HL-60 (cell line): ENCODE data around the gene VAT1.
A peak's percentile ranks its signal among the peaks of the same experiment; 100 is the strongest.
"Not testable (repeated sequence)": the region's sequence is repeated elsewhere in the genome, so short reads cannot be mapped to it uniquely, and the experiment has no call there.

Source experiments
- DNase-seq, 2 experiments: peaks; one replicate each; pipeline ENCODE4 v3.0.0-alpha.2; 2010 to 2020; ENCODE audit warnings: low read depth in 1 of 2, low spot score in 1 of 2
- H3K27ac ChIP-seq: fragments of 250-450 bp; sonication (Bioruptor Pico); replicated peaks from 2 replicates; pipeline ENCODE4 v1.5.1; 2020; ENCODE audit warnings: mild to moderate bottlenecking, moderate library complexity
- H3K27me3 ChIP-seq: fragments of 250-450 bp; sonication (Bioruptor Pico); 2 replicates; pipeline ENCODE4 v1.5.1; 2021; ENCODE audit warnings: mild to moderate bottlenecking, moderate library complexity; ENCODE audit not compliant: insufficient read depth, poor library complexity, severe bottlenecking
- H3K4me3 ChIP-seq: replicated peaks from 2 replicates; pipeline ENCODE4 v1.5.1; 2011; ENCODE audit warnings: mild to moderate bottlenecking, control low read depth, low read length; ENCODE audit not compliant: insufficient read depth
- GABPA ChIP-seq: IDR thresholded peaks from 2 replicates; pipeline ENCODE4 v1.6.1; 2012; ENCODE audit warnings: low read depth
- POLR2AphosphoS5 ChIP-seq: IDR thresholded peaks from 2 replicates; pipeline ENCODE4 v1.6.1; 2012; ENCODE audit warnings: low read depth
- SPI1 ChIP-seq: IDR thresholded peaks from 2 replicates; pipeline ENCODE4 v1.6.1; 2012; ENCODE audit warnings: low read depth, mild to moderate bottlenecking, borderline replicate concordance
- TF ChIP-seq, protein P1 (sequence below): IDR thresholded peaks from one replicate; pipeline ENCODE4 v1.5.1; 2011; ENCODE audit warnings: low read length, control low read depth, inconsistent platforms; ENCODE audit not compliant: insufficient read depth
- TF ChIP-seq, protein P2 (sequence below): IDR thresholded peaks from 2 replicates; pipeline ENCODE4 v1.6.1; 2012; ENCODE audit warnings: low read depth; ENCODE audit not compliant: insufficient replicate concordance

VAT1 gene

DNA sequence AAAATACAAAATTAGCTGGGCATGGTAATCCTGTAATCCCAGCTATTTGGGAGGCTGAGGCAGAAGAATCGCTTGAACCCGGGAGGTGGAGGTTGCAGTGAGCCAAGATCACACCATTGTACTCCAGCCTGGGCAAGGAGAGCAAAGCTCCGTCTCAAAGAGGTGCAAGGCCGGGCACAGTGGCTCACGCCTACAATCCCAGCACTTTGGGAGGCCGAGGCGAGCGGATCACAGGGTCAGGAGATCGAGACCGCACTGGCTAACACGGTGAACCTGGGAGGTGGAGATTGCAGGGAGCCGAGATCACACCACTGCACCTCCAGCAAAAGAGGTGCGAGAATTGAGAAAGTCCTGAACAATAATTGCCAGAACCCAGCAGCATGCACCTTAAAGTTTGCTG is 21.3 kb downstream of the VAT1 start:
- H3K27me3 ChIP-seq, DNase-seq: not testable (repeated sequence)
- TF ChIP-seq POLR2AphosphoS5, result peak; percentile 59
- Histone ChIP-seq H3K27ac (peak overlapping the region; percentile 94), H3K4me3 (peak overlapping the region; percentile 8; the same call in 1 of the 2 replicates)

DNA sequence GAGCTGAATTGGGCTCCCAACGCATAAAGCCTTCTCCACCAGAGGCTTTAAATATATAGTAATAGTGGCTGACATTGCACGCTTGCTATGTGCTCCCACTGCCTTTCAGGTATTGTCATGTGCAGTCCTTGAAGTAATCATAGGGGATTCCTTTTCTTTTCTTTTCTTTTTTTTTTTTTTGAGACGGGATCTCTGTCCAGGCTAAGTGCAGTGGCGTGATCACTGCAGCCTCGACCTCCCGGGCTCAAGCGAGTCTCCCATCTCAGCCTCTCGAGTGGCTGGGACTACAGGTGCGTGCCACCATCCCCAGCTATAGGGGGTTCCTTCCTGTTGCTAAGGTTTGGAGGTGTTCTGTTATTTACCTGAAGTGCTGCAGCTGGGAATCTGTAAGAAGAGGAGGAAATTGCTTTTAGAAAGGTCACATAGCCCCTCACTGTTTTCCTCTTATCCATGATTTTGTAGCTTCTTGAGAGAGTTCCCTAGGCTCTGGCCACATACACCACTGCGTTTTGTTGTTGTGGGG is 23.1 kb downstream of the VAT1 start:
- no peak for TF ChIP-seq SPI1
- TF ChIP-seq, protein P1, sequence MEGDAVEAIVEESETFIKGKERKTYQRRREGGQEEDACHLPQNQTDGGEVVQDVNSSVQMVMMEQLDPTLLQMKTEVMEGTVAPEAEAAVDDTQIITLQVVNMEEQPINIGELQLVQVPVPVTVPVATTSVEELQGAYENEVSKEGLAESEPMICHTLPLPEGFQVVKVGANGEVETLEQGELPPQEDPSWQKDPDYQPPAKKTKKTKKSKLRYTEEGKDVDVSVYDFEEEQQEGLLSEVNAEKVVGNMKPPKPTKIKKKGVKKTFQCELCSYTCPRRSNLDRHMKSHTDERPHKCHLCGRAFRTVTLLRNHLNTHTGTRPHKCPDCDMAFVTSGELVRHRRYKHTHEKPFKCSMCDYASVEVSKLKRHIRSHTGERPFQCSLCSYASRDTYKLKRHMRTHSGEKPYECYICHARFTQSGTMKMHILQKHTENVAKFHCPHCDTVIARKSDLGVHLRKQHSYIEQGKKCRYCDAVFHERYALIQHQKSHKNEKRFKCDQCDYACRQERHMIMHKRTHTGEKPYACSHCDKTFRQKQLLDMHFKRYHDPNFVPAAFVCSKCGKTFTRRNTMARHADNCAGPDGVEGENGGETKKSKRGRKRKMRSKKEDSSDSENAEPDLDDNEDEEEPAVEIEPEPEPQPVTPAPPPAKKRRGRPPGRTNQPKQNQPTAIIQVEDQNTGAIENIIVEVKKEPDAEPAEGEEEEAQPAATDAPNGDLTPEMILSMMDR, result no peak
- TF ChIP-seq, protein P2, sequence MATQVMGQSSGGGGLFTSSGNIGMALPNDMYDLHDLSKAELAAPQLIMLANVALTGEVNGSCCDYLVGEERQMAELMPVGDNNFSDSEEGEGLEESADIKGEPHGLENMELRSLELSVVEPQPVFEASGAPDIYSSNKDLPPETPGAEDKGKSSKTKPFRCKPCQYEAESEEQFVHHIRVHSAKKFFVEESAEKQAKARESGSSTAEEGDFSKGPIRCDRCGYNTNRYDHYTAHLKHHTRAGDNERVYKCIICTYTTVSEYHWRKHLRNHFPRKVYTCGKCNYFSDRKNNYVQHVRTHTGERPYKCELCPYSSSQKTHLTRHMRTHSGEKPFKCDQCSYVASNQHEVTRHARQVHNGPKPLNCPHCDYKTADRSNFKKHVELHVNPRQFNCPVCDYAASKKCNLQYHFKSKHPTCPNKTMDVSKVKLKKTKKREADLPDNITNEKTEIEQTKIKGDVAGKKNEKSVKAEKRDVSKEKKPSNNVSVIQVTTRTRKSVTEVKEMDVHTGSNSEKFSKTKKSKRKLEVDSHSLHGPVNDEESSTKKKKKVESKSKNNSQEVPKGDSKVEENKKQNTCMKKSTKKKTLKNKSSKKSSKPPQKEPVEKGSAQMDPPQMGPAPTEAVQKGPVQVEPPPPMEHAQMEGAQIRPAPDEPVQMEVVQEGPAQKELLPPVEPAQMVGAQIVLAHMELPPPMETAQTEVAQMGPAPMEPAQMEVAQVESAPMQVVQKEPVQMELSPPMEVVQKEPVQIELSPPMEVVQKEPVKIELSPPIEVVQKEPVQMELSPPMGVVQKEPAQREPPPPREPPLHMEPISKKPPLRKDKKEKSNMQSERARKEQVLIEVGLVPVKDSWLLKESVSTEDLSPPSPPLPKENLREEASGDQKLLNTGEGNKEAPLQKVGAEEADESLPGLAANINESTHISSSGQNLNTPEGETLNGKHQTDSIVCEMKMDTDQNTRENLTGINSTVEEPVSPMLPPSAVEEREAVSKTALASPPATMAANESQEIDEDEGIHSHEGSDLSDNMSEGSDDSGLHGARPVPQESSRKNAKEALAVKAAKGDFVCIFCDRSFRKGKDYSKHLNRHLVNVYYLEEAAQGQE, result no peak
- TF ChIP-seq GABPA, result no peak
- TF ChIP-seq POLR2AphosphoS5, result no peak
- DNase-seq, result no peak
- Histone ChIP-seq H3K4me3 (peak overlapping the region; percentile 92), H3K27ac (peak overlapping the region; percentile 94), H3K27me3 (no peaks in the 10 kb centered on the region)

DNA sequence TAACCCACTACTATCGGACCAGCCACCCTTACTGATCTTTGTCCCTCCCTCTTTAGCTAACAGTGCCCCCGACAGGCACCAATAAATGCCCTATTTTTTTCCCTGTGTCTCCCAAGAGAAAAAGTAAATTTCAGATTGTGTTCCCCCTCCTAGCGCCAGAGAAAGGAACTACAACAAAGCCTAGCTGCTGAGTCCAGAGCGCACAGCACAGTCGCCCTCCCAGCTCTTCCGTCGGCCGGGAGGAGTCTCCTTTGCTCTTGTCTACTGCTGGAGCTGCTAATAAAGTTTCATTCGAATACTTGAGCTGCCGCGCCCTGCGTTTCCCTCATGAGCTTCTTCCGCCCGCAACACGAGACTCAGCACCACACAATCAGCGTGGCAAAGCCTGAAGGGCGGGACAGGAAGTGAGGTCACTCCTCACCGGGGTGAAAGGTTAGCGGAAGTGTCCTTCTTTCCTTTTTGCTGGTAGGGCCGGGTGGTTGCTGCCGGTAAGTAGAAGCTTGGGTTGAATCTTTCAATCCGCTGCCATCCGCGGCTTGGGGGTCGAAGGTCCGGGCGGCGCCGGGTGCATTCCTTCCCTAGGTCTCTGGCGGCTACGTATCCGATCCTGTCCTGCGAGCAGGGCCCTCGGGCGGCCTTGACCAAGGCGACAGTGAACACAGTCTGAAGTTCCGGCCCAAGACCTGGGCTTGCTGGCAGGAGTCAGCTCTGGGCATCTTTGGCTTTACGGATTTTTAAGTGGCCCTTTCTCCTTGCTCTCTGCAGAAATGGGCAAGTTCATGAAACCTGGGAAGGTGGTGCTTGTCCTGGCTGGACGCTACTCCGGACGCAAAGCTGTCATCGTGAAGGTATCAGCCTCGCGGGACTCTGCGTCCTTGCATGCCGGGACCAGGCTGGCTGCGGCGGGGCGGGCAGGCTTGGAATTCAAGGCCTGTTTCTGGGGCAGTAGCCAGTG is 23.9 kb downstream of the VAT1 start, which contains the start of gene RPL27:
TSS of gene RPL27 (plus strand) at position 436 of the 955 bp plus-strand sequence. CDS start at position 768, 332 bp downstream.
- TF ChIP-seq SPI1, result peak; percentile 58; the same call in 1 of the 2 replicates
- TF ChIP-seq, protein P2, result peak; percentile 81
- peak; percentile 93 for TF ChIP-seq GABPA
- TF ChIP-seq, protein P1, result peak; percentile 68
- TF ChIP-seq POLR2AphosphoS5, result peak; percentile 95
- peak; percentile 99 to 100 for DNase-seq
- H3K27ac ChIP-seq, result peak within 1 kb of the TSS; percentile 94
- no peaks in the 10 kb centered on the region for H3K27me3 ChIP-seq
- peak within 1 kb of the TSS; percentile 92 for H3K4me3 ChIP-seq

DNA sequence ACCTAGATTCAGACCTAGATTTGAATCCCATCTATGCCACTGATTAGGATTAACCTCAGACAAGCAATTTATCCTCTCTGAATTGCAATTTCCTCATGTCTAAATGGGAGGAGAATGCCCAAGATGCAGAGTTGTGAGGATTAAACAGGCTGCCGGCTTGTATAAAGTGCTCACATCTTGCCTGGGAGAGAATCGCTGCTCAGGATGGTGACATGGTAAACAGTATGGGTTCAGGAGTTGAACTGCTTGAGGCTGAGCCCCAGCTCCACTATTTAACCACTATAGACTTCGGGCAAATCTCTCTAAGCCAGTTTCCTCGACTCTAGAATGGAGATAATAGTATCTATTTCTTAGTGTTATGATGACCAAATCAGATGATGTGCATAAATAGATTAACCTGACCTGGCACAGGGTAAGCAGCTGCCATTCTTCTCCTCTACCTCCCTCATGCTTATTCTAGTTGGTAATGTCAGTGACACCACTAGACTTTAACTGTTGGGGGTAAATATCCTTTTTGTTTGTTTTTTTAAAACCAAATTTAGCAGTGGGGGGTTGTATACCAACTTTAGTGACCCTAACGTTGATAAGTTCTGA is 24.7 kb downstream of the VAT1 start:
- TF ChIP-seq SPI1, result no peak
- no peak for TF ChIP-seq POLR2AphosphoS5
- TF ChIP-seq GABPA, result no peak
- TF ChIP-seq, protein P2, result no peak
- TF ChIP-seq, protein P1, result no peak
- Histone ChIP-seq H3K27me3 (no peaks in the 10 kb centered on the region), H3K27ac (peak overlapping the region; percentile 41), H3K4me3 (peak overlapping the region; percentile 26)
- no peak for DNase-seq

DNA sequence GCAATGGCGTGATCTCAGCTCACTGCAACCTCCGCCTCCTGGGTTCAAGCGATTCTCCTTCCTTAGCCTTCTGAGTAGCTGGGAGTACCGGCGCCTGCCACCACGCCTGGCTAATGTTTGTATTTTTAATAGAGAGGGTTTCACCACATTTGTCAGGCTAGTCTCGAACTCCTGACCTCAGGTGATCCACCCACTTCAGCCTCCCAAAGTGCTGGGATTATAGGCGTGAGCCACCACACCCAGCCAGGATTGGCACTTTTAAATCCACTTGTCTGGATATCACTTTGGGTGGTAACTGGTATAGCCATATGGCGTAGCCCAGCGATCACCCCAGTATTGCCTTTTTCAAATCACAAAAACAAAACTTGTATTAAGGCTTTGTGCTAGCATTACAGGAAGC is 28.3 kb downstream of the VAT1 start:
- H3K27me3 ChIP-seq, H3K4me3 ChIP-seq, H3K27ac ChIP-seq, DNase-seq: not testable (repeated sequence)
